ENCODE measurements around the gene NAGK. TPM values are rescaled to one million over a fixed set of nuclear protein-coding genes. Genes with fewer than 3 reads are reported as not detected.

Gene NAGK
- total and polyA plus RNA-seq, 2 experiments from 2014 or later: 47.0 to 55.6 TPM

GRCh38 chr2:71078624-71079023 is 10.2 kb downstream of the NAGK start (continued):
- TF ChIP-seq, protein P1, sequence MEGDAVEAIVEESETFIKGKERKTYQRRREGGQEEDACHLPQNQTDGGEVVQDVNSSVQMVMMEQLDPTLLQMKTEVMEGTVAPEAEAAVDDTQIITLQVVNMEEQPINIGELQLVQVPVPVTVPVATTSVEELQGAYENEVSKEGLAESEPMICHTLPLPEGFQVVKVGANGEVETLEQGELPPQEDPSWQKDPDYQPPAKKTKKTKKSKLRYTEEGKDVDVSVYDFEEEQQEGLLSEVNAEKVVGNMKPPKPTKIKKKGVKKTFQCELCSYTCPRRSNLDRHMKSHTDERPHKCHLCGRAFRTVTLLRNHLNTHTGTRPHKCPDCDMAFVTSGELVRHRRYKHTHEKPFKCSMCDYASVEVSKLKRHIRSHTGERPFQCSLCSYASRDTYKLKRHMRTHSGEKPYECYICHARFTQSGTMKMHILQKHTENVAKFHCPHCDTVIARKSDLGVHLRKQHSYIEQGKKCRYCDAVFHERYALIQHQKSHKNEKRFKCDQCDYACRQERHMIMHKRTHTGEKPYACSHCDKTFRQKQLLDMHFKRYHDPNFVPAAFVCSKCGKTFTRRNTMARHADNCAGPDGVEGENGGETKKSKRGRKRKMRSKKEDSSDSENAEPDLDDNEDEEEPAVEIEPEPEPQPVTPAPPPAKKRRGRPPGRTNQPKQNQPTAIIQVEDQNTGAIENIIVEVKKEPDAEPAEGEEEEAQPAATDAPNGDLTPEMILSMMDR (conservative IDR thresholded peaks at IDR 0.05; ENCODE audit: low read depth in 2 of 2): no peak
- TF ChIP-seq STAT1 (IDR thresholded peaks at IDR 0.05; ENCODE audit: unreplicated experiment) (no peak), ZNF462 (CRISPR knock-in tag; IDR thresholded peaks at IDR 0.05) (no peak)

- Mint-ChIP-seq H3K36me3 (ENCODE audit: low read depth) (peaks cover 16% of the 10 kb centered on the region), H3K9me3 (no peaks in the 10 kb centered on the region), H3K27me3 (ENCODE audit: insufficient read depth, low read depth, poor library complexity) (no peaks in the 10 kb centered on the region), H3K27ac (0 out of 2 replicates have a peak overlapping the region, but pooled peaks have one; percentile 29), H3K4me3 (no peak overlapping the region), H3K4me1 (peaks cover 47% of the 10 kb centered on the region)
- no peaks in the 10 kb centered on the region; the same call in 1 of the 2 replicates for H3K36me3 ChIP-seq (ENCODE audit: insufficient read depth)
- H3K27ac ChIP-seq (ENCODE audit: low read depth): peak overlapping the region; percentile 21; the same call in 1 of the 2 replicates
- no peak overlapping the region for H3K4me3 ChIP-seq
- no peak for TF ChIP-seq ZNF462 (CRISPR knock-in tag; IDR thresholded peaks at IDR 0.05)
- TF ChIP-seq EZH2phosphoT487 (IDR thresholded peaks at IDR 0.05; ENCODE audit: unreplicated experiment): no peak
- TF ChIP-seq JUNB (IDR thresholded peaks at IDR 0.05; ENCODE audit: unreplicated experiment): no peak
- H3K27me3 ChIP-seq (ENCODE audit: insufficient read depth): no peaks in the 10 kb centered on the region
- H3F3A ChIP-seq (replicated peaks; ENCODE audit: low read depth): no peaks in the 10 kb centered on the region
- H3K9me2 ChIP-seq (ENCODE audit: insufficient read depth): no peaks in the 10 kb centered on the region
- no peak overlapping the region for H2AFZ ChIP-seq
- no peaks in the 10 kb centered on the region for H4K20me1 ChIP-seq (replicated peaks; ENCODE audit: insufficient read depth)
- DNase-seq (ENCODE audit: low spot score) (no peak), ATAC-seq (no peak)
- H3K4me1 ChIP-seq (ENCODE audit: insufficient read depth): peaks cover 51% of the 10 kb centered on the region
- peak overlapping the region; percentile 25; the same call in 1 of the 2 replicates for H3K4me2 ChIP-seq
- H3K79me2 ChIP-seq (replicated peaks; ENCODE audit: insufficient read depth): no peaks in the 10 kb centered on the region
Observed at GRCh38 chr2:71082402-71083252, 14.2 kb downstream of the NAGK start.

All from GM23338 (cell line).